ENCODE data around the gene NPAS3. TPM values are rescaled to one million over a fixed set of nuclear protein-coding genes. Genes with fewer than 3 reads are reported as not detected.

The NPAS3 gene
- total and polyA plus RNA-seq, 2 of the 8 experiments (the other 6 are each of a cell fraction or from before 2014, with no cell fraction given), result 0.11 to 0.60 TPM

- Histone ChIP-seq H3K4ac (replicated peaks; ENCODE audit: insufficient read length, low read depth, low read length) (no peak overlapping the region), H3K4me3 (ENCODE audit: extremely low read depth in 1 of 4, insufficient read depth in 2 of 4, low read depth in 3 of 4, low read length in 4 of 4) (no peak overlapping the region), H3K27ac (ENCODE audit: low read depth, low read length) (no peak overlapping the region), H4K8ac (ENCODE audit: extremely low read depth, insufficient read depth, low read length) (no peak overlapping the region), H2BK5ac (ENCODE audit: low read depth, low read length) (no peak overlapping the region), H3K9me3 (ENCODE audit: insufficient read depth in 2 of 2, low read depth in 1 of 2, low read length in 1 of 2) (no peaks in the 10 kb centered on the region), H4K20me1 (replicated peaks in 1 of 2; ENCODE audit: control insufficient read depth in 1 of 2, insufficient read depth in 2 of 2, low read length in 2 of 2) (no peaks in the 10 kb centered on the region), H3K79me1 (ENCODE audit: low read depth, low read length) (no peaks in the 10 kb centered on the region), H2BK12ac (ENCODE audit: low read depth, low read length) (no peak overlapping the region), H3K56ac (replicated peaks; ENCODE audit: insufficient read length, low read depth, low read length) (no peak overlapping the region), H2AFZ (ENCODE audit: low read length) (no peak overlapping the region), H2BK15ac (ENCODE audit: low read length) (no peak overlapping the region), H3K79me2 (ENCODE audit: control insufficient read depth in 1 of 2, insufficient read depth in 2 of 2, low read length in 2 of 2) (no peaks in the 10 kb centered on the region), H4K91ac (replicated peaks; ENCODE audit: insufficient read length, low read length) (no peak overlapping the region), H2AK5ac (ENCODE audit: low read depth, low read length) (no peak overlapping the region), H3K4me1 (replicated peaks in 1 of 4; ENCODE audit: control insufficient read depth in 3 of 4, insufficient read depth in 4 of 4, low read length in 3 of 4) (0 out of 7 replicates have a peak, but pooled peaks cover 0 to 2% (median 0%) of the 10 kb centered on the region in 4 experiments), H3K14ac (ENCODE audit: insufficient read length) (no peak overlapping the region), H3K27me3 (replicated peaks in 1 of 4; ENCODE audit: control insufficient read depth in 3 of 4, extremely low read depth in 1 of 4, insufficient read depth in 3 of 4, low read length in 3 of 4) (no peaks in the 10 kb centered on the region), H3K23me2 (ENCODE audit: low read depth, low read length) (no peaks in the 10 kb centered on the region), H3K4me2 (ENCODE audit: insufficient read depth in 1 of 2, low read depth in 2 of 2, low read length in 2 of 2) (no peak overlapping the region), H3K9ac (replicated peaks in 1 of 4; ENCODE audit: extremely low read depth in 1 of 4, low read depth in 3 of 4, low read length in 3 of 4) (no peak overlapping the region), H3K23ac (ENCODE audit: insufficient read length) (no peak overlapping the region), H4K5ac (ENCODE audit: insufficient read length, low read depth, low read length) (no peak overlapping the region), H3K36me3 (ENCODE audit: control insufficient read depth in 2 of 4, insufficient read depth in 4 of 4, low read length in 3 of 4) (no peaks in the 10 kb centered on the region), H3K18ac (ENCODE audit: extremely low read depth, low read length) (no peak overlapping the region), H2BK120ac (replicated peaks; ENCODE audit: low read depth, low read length) (no peak overlapping the region), H2BK20ac (ENCODE audit: low read length) (no peak overlapping the region)
- TF ChIP-seq CHD2 (IDR thresholded peaks at IDR 0.05; ENCODE audit: low read length), result no peak
- no peak for TF ChIP-seq ASH2L (IDR thresholded peaks at IDR 0.05; ENCODE audit: low read length)
- TF ChIP-seq SP1 (IDR thresholded peaks at IDR 0.05; ENCODE audit: low read depth, low read length), result no peak
- 76% methylated on average over 7 of the region's 7 CpGs; no CpG with 5 or more reads in 1 of the 2 experiments for WGBS, 2 experiments (ENCODE audit: extremely low coverage in 1 of 2, insufficient coverage in 1 of 2, insufficient read length in 1 of 2, insufficient replicate concordance in 2 of 2, low coverage in 1 of 2, low lambda C conversion rate in 2 of 2, missing lambda C conversion rate in 1 of 2)
- POLR2A ChIA-PET (ENCODE audit: partially characterized antibody), result interaction anchor here (0.7 kb wide), 2 partner anchors 11 to 390 kb away, joined by 3 to 5 read pairs; no protein-coding TSS in a partner anchor
- no peak for FAIRE-seq
- no peak for DNase-seq (ENCODE audit: low read depth in 1 of 2, low spot score in 2 of 2)
- CTCF ChIA-PET (ENCODE audit: partially characterized antibody), result interaction anchor here (0.7 to 1.5 kb wide), 4 partner anchors 10 to 806 kb away, joined by 3 to 5 read pairs (median 3); no protein-coding TSS in a partner anchor
Measured at GRCh38 chr14:32986791-32987540, 48.3 kb downstream of the NPAS3 start.

Measured in H1 (cell line).